Gastrocnemius medialis (tissue), 4 donors: ENCODE measurements around the gene NT5E.

Experiments
- CTCF ChIP-seq, 5 experiments: fragments of 450-650 bp in 3 of 5; fragments of 200-600 bp in 2 of 5; sonication (generic) in 2 of 5; IDR thresholded peaks in 4 of 5; conservative IDR thresholded peaks in 1 of 5; 1 replicate in 4 of 5; 2 replicates in 1 of 5; pipeline ENCODE4 v1.5.1; 2016 to 2019; ENCODE audit warnings: antibody characterized with exemption in 5 of 5, mild to moderate bottlenecking in 3 of 5, moderate library complexity in 3 of 5
- POLR2A ChIP-seq, 2 donors: fragments of 450-650 bp; IDR thresholded peaks; one replicate each; pipeline ENCODE4 v1.6.1; 2017; ENCODE audit warnings: antibody characterized with exemption in 2 of 2, mild to moderate bottlenecking in 2 of 2, moderate library complexity in 2 of 2

- TF ChIP-seq CTCF (IDR thresholded peaks at IDR 0.05 in 4 of 5, conservative IDR thresholded peaks at IDR 0.05 in 1 of 5) (no peak), POLR2A (IDR thresholded peaks at IDR 0.05) (no peak)
Observed at GRCh38 chr6:85460921-85461797, 11.3 kb downstream of the NT5E start.
